ENCODE results near the gene ZDHHC11B. TPM values are rescaled to one million over a fixed set of nuclear protein-coding genes. Genes with fewer than 3 reads are reported as not detected.

The ZDHHC11B gene
- total RNA-seq, 1 experiment from 2014 or later: not detected

- DNase-seq (ENCODE audit: unreplicated experiment): no peak
- H3K27me3 Mint-ChIP-seq (ENCODE audit: insufficient read depth, unreplicated experiment): peaks cover 4% of the 10 kb centered on the region
- CTCF ChIA-PET: interaction anchor here (1.1 kb wide), 1 partner anchor 88 kb away, joined by 3 read pairs; no protein-coding TSS in a partner anchor
- H3K4me1 Mint-ChIP-seq (ENCODE audit: insufficient read depth, unreplicated experiment): no peaks in the 10 kb centered on the region
- H3K4me3 Mint-ChIP-seq (ENCODE audit: unreplicated experiment): no peak overlapping the region
- no peak overlapping the region for H3K27ac Mint-ChIP-seq (ENCODE audit: low read depth, unreplicated experiment)
- BruUV-seq (replicated peaks): no TSS peak
- peaks cover 5% of the 10 kb centered on the region for H3K36me3 Mint-ChIP-seq (ENCODE audit: insufficient read depth, unreplicated experiment)
- no peaks in the 10 kb centered on the region for H3K9me3 Mint-ChIP-seq (ENCODE audit: unreplicated experiment)
- POLR2A ChIA-PET: no interaction called here
- no peak for TF ChIP-seq CTCF (IDR thresholded peaks at IDR 0.05; ENCODE audit: unreplicated experiment)
- intact Hi-C loops (cut with micrococcal nuclease): no loop called here
These were observed 25.3 kb downstream of the ZDHHC11B start for GRCh38 chr5:759111-759751.

GRCh38 chr5:758698-759053, 25.9 kb downstream of the ZDHHC11B start:
- peaks cover 10% of the 10 kb centered on the region for H3K36me3 Mint-ChIP-seq (ENCODE audit: insufficient read depth, unreplicated experiment)
- no peak overlapping the region for H3K4me3 Mint-ChIP-seq (ENCODE audit: unreplicated experiment)
- peaks cover 10% of the 10 kb centered on the region for H3K27me3 Mint-ChIP-seq (ENCODE audit: insufficient read depth, unreplicated experiment)
- no peak for TF ChIP-seq CTCF (IDR thresholded peaks at IDR 0.05; ENCODE audit: unreplicated experiment)
- no peaks in the 10 kb centered on the region for H3K9me3 Mint-ChIP-seq (ENCODE audit: unreplicated experiment)
- no peak for DNase-seq (ENCODE audit: unreplicated experiment)
- CTCF ChIA-PET: interaction anchor here (1.1 kb wide), 1 partner anchor 88 kb away, joined by 3 read pairs; no protein-coding TSS in a partner anchor
- no peak overlapping the region for H3K27ac Mint-ChIP-seq (ENCODE audit: low read depth, unreplicated experiment)
- BruUV-seq (replicated peaks): no TSS peak
- POLR2A ChIA-PET: no interaction called here
- intact Hi-C loops (cut with micrococcal nuclease): no loop called here
- no peaks in the 10 kb centered on the region for H3K4me1 Mint-ChIP-seq (ENCODE audit: insufficient read depth, unreplicated experiment)

- TF ChIP-seq CTCF (IDR thresholded peaks at IDR 0.05; ENCODE audit: unreplicated experiment): no peak
- intact Hi-C loops (cut with micrococcal nuclease): no loop called here
- BruUV-seq (replicated peaks): no TSS peak
- Mint-ChIP-seq H3K9me3 (ENCODE audit: unreplicated experiment) (no peaks in the 10 kb centered on the region), H3K27ac (ENCODE audit: low read depth, unreplicated experiment) (no peak overlapping the region), H3K27me3 (ENCODE audit: insufficient read depth, unreplicated experiment) (peaks cover 10% of the 10 kb centered on the region), H3K4me3 (ENCODE audit: unreplicated experiment) (no peak overlapping the region), H3K36me3 (ENCODE audit: insufficient read depth, unreplicated experiment) (peaks cover 10% of the 10 kb centered on the region), H3K4me1 (ENCODE audit: insufficient read depth, unreplicated experiment) (no peaks in the 10 kb centered on the region)
- CTCF ChIA-PET: interaction anchor here (0.6 to 1.1 kb wide), 3 partner anchors 87 to 1643 kb away, joined by 3 read pairs; no protein-coding TSS in a partner anchor
- POLR2A ChIA-PET: no interaction called here
- DNase-seq (ENCODE audit: unreplicated experiment): no peak
These were observed 26.4 kb downstream of the ZDHHC11B start for GRCh38 chr5:757931-758697.

- Mint-ChIP-seq H3K27ac (ENCODE audit: low read depth, unreplicated experiment) (no peak overlapping the region), H3K9me3 (ENCODE audit: unreplicated experiment) (no peaks in the 10 kb centered on the region), H3K36me3 (ENCODE audit: insufficient read depth, unreplicated experiment) (peaks cover 10% of the 10 kb centered on the region), H3K27me3 (ENCODE audit: insufficient read depth, unreplicated experiment) (peaks cover 10% of the 10 kb centered on the region), H3K4me3 (ENCODE audit: unreplicated experiment) (no peak overlapping the region), H3K4me1 (ENCODE audit: insufficient read depth, unreplicated experiment) (no peaks in the 10 kb centered on the region)
- no peak for TF ChIP-seq CTCF (IDR thresholded peaks at IDR 0.05; ENCODE audit: unreplicated experiment)
- intact Hi-C loops (cut with micrococcal nuclease): no loop called here
- no TSS peak for BruUV-seq (replicated peaks)
- DNase-seq (ENCODE audit: unreplicated experiment): no peak
- ChIA-PET POLR2A (no interaction called here), CTCF (interaction anchor here (0.6 to 0.7 kb wide), 2 partner anchors 134 to 1644 kb away, joined by 3 read pairs; no protein-coding TSS in a partner anchor)
These were observed 27.1 kb downstream of the ZDHHC11B start for GRCh38 chr5:757346-757930.
